K562 (cell line): ENCODE data around the gene ST6GALNAC3.

ENCODE experiments used
- ATF3 ChIP-seq, 2 experiments: fragments of 450-650 bp in 1 of 2; sonication (generic) in 1 of 2; formaldehyde crosslinking in 1 of 2; IDR thresholded peaks in 1 of 2; conservative IDR thresholded peaks in 1 of 2; 2 replicates each; pipeline versions ENCODE4 v1.6.1 to v1.8.1; 2016 to 2023; ENCODE audit warnings: mild to moderate bottlenecking in 2 of 2, moderate library complexity in 2 of 2, inconsistent platforms in 1 of 2, missing genetic modification reagents in 1 of 2
- CREB1 ChIP-seq, 2 experiments: sonication (generic) in 1 of 2; formaldehyde crosslinking in 1 of 2; IDR thresholded peaks; 2 replicates each; pipeline versions ENCODE4 v1.6.1 to v1.8.0; 2012 to 2022; ENCODE audit warnings: inconsistent platforms in 1 of 2, mild to moderate bottlenecking in 1 of 2, missing genetic modification reagents in 1 of 2, moderate library complexity in 1 of 2
- TEAD2 ChIP-seq: fragments of 450-650 bp; IDR thresholded peaks from 2 replicates; pipeline ENCODE4 v1.6.1; 2016; ENCODE audit warnings: missing genetic modification characterization, control low read depth, missing compliant biosample characterization
- TF ChIP-seq, protein P1 (sequence below): fragments of 450-650 bp; formaldehyde crosslinking; IDR thresholded peaks from 2 replicates; pipeline ENCODE4 v1.4.0; 2020; ENCODE audit warnings: mild to moderate bottlenecking, moderate library complexity

- TF ChIP-seq, protein P1, sequence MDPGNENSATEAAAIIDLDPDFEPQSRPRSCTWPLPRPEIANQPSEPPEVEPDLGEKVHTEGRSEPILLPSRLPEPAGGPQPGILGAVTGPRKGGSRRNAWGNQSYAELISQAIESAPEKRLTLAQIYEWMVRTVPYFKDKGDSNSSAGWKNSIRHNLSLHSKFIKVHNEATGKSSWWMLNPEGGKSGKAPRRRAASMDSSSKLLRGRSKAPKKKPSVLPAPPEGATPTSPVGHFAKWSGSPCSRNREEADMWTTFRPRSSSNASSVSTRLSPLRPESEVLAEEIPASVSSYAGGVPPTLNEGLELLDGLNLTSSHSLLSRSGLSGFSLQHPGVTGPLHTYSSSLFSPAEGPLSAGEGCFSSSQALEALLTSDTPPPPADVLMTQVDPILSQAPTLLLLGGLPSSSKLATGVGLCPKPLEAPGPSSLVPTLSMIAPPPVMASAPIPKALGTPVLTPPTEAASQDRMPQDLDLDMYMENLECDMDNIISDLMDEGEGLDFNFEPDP (CRISPR knock-in tag) = no peak
- TF ChIP-seq ATF3 (IDR thresholded peaks at IDR 0.05) (no peak), ATF3 (CRISPR knock-in tag; conservative IDR thresholded peaks at IDR 0.05) (no peak), CREB1 (IDR thresholded peaks at IDR 0.05) (no peak), CREB1 (CRISPR knock-in tag; IDR thresholded peaks at IDR 0.05) (no peak), TEAD2 (tag) (no peak)
Measured at GRCh38 chr1:76229279-76230005, 154.9 kb downstream of the ST6GALNAC3 start.
